ENCODE data around the gene SLC25A43. TPM values are rescaled to one million over a fixed set of nuclear protein-coding genes. Genes with fewer than 3 reads are reported as not detected.

The SLC25A43 gene
- total and polyA plus RNA-seq, 2 of the 8 experiments (the other 6 are each of a cell fraction or from before 2014, with no cell fraction given) = 3.1 to 5.8 TPM

DNA sequence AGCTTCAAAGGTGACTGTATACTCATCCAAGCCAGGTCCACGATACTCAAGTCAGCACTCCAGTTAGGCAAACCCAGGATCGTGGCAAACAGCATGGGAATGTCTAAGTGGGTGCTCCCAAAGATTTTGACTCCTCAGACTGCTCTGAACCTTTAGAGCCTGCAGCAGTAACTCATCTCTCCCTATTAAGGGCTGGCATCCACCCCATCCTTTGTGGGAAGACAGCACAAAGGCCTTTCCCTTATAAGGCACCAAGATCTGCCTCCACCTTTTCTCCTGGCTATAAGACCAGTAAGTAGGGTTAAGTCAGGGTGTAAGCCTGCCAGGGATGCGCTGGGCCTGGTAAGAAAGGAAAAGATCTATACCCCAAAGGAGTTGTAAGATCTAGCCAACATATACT, 23.6 kb upstream of the SLC25A43 start (continued):
- TF ChIP-seq, protein P1, sequence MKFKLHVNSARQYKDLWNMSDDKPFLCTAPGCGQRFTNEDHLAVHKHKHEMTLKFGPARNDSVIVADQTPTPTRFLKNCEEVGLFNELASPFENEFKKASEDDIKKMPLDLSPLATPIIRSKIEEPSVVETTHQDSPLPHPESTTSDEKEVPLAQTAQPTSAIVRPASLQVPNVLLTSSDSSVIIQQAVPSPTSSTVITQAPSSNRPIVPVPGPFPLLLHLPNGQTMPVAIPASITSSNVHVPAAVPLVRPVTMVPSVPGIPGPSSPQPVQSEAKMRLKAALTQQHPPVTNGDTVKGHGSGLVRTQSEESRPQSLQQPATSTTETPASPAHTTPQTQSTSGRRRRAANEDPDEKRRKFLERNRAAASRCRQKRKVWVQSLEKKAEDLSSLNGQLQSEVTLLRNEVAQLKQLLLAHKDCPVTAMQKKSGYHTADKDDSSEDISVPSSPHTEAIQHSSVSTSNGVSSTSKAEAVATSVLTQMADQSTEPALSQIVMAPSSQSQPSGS (IDR thresholded peaks at IDR 0.05; ENCODE audit: low read length) = no peak
- TF ChIP-seq GTF2F1 (IDR thresholded peaks at IDR 0.05; ENCODE audit: borderline replicate concordance, low read depth, low read length) = no peak
- TF ChIP-seq CTCF (IDR thresholded peaks at IDR 0.05; ENCODE audit: control extremely low read depth in 1 of 3, insufficient read depth in 1 of 3, low read depth in 1 of 3, low read length in 3 of 3) = no peak
- no peak for TF ChIP-seq CBX8 (IDR thresholded peaks at IDR 0.05; ENCODE audit: borderline replicate concordance, low read depth, low read length)
